Left cardiac atrium (tissue), 2 donors: ENCODE data around the gene TAF6. TPM values are rescaled to one million over a fixed set of nuclear protein-coding genes. Genes with fewer than 3 reads are reported as not detected.

ENCODE experiments used
- microRNA-seq, 2 donors: library from miRNA; unstranded; fragments of <30 nt; microRNA quantifications; one replicate each; pipeline ENCODE4 v1.2.0, GENCODE V29; 2020
- total RNA-seq, 2 donors: library from RNA; stranded (reverse); fragmentation: NEBNext Ultra II Directional; extraction: Animal tissue kit (Norgen Biotek cat#: 25700); gene quantifications; one replicate each; pipeline ENCODE4 v1.2.1, GENCODE V29; 2021
- donor health status: DM: no; HTN: yes; CAD: no; lungs with severe emphysema.
- donor health status: DM: yes; HTN: yes; CAD: no.

The TAF6 gene
- total RNA-seq, 2 donors from 2014 or later, result 29.1 to 30.6 TPM

Small RNA genes within 50 kb of the gene (microRNA-seq; reads per million reads assigned to microRNA genes)
- gene MIR106B (327 to 1,330 reads per million in 2 donors), gene MIR25 (202 to 318 reads per million in 2 donors), gene MIR4658 (0 reads per million in 2 donors), gene MIR93 (1,944 to 2,346 reads per million in 2 donors)

Other genes with a start within 250 kb of the TAF6 start
- under 1 TPM in 1 of 2 donors, not detected in 1; 0.24 TPM for gene OR2AE1, start 242.3 kb downstream of the TAF6 start, total RNA-seq
- gene TRIM4, start 199.8 kb downstream of the TAF6 start, total RNA-seq, result 10 to 100 TPM in 1 of 2 donors, 1 to 10 TPM in 1; 9.6 to 11.1 TPM
- gene GJC3, start 189.7 kb downstream of the TAF6 start, total RNA-seq, result under 1 TPM; 0.37 to 0.59 TPM
- 10 to 100 TPM; 36.2 to 91.1 TPM for gene AZGP1, start 143.3 kb downstream of the TAF6 start, total RNA-seq
- 10 to 100 TPM; 36.7 to 47.0 TPM for gene ZKSCAN1, start 103.8 kb downstream of the TAF6 start, total RNA-seq
- 1 to 10 TPM; 8.4 to 9.1 TPM for gene ZSCAN21, start 69.6 kb downstream of the TAF6 start, total RNA-seq
- 10 to 100 TPM; 14.6 to 17.3 TPM for gene ZNF3, start 37.6 kb downstream of the TAF6 start, total RNA-seq
- gene COPS6, start 30.4 kb downstream of the TAF6 start, total RNA-seq, result 100 to 1,000 TPM in 1 of 2 donors, 10 to 100 TPM in 1; 90.0 to 109 TPM
- 10 to 100 TPM; 17.7 to 31.7 TPM for gene MCM7, start 18.0 kb downstream of the TAF6 start, total RNA-seq
- gene AP4M1, start 17.7 kb downstream of the TAF6 start, total RNA-seq, result 10 to 100 TPM; 11.1 to 13.2 TPM
- 10 to 100 TPM in 1 of 2 donors, 1 to 10 TPM in 1; 9.0 to 13.3 TPM for gene CNPY4, start 276 bp upstream of the TAF6 start, total RNA-seq
- gene MBLAC1, start 7.6 kb upstream of the TAF6 start, total RNA-seq, result 1 to 10 TPM; 2.7 TPM
- gene LAMTOR4, start 29.6 kb upstream of the TAF6 start, total RNA-seq, result 100 to 1,000 TPM; 104 to 113 TPM
- 10 to 100 TPM in 1 of 2 donors, 1 to 10 TPM in 1; 8.3 to 12.2 TPM for gene TRAPPC14, start 39.4 kb upstream of the TAF6 start, total RNA-seq
- 1 to 10 TPM; 2.2 to 3.4 TPM for gene GAL3ST4, start 49.3 kb upstream of the TAF6 start, total RNA-seq
- gene GPC2, start 58.0 kb upstream of the TAF6 start, total RNA-seq, result under 1 TPM; 0.58 to 0.85 TPM
- gene STAG3, start 58.6 kb upstream of the TAF6 start, total RNA-seq, result under 1 TPM in 1 of 2 donors, not detected in 1; 0.68 TPM
- gene PVRIG, start 100.6 kb upstream of the TAF6 start, total RNA-seq, result under 1 TPM in 1 of 2 donors, not detected in 1; 0.94 TPM
- not detected for gene SPDYE3, start 188.3 kb upstream of the TAF6 start, total RNA-seq
- gene PILRB, start 238.8 kb upstream of the TAF6 start, total RNA-seq, result 10 to 100 TPM; 11.6 to 12.5 TPM